Gastrocnemius medialis (tissue), 4 donors: ENCODE data around the gene TYW5. TPM values are rescaled to one million over a fixed set of nuclear protein-coding genes. Genes with fewer than 3 reads are reported as not detected.
A peak's percentile ranks its signal among the peaks of the same experiment; 100 is the strongest.

Experiments used
- ATAC-seq, 2 donors: fragments of 150-250 bp; one replicate each; pipeline ENCODE4 v1.9.1; 2016
- DNase-seq, 2 donors: peaks; one replicate each; pipeline ENCODE4 v3.0.0-alpha.2; 2019
- H3K27ac ChIP-seq, 4 donors: fragments of 200-600 bp; sonication (generic); 1 replicate in 1 of 4; 2 replicates in 3 of 4; pipeline ENCODE4 v1.5.1; 2016 to 2018; ENCODE audit warnings: mild to moderate bottlenecking in 2 of 4, moderate library complexity in 1 of 4
- H3K27me3 ChIP-seq, 3 donors: fragments of 200-600 bp; sonication (generic) in 2 of 3; 1 replicate in 1 of 3; 2 replicates in 2 of 3; pipeline versions ENCODE4 v1.5.1 to v1.6.0; 2016 to 2019; ENCODE audit warnings: mild to moderate bottlenecking in 1 of 3, moderate library complexity in 1 of 3
- H3K36me3 ChIP-seq, 2 donors: fragments of 200-600 bp; sonication (generic) in 1 of 2; one replicate each; pipeline ENCODE4 v1.5.1; 2017 to 2018
- H3K4me1 ChIP-seq, 2 donors: fragments of 200-600 bp; sonication (generic) in 1 of 2; one replicate each; pipeline ENCODE4 v1.5.1; 2016 to 2017; ENCODE audit warnings: mild to moderate bottlenecking in 2 of 2
- H3K4me3 ChIP-seq, 4 donors: fragments of 200-600 bp; sonication (generic) in 3 of 4; 1 replicate in 1 of 4; 2 replicates in 3 of 4; pipeline ENCODE4 v1.5.1; 2016 to 2019; ENCODE audit warnings: mild to moderate bottlenecking in 2 of 4
- H3K9me3 ChIP-seq, 3 donors: fragments of 200-600 bp; sonication (generic) in 2 of 3; 1 replicate in 1 of 3; 2 replicates in 2 of 3; pipeline ENCODE4 v1.5.1; 2016 to 2019
- CTCF ChIP-seq, 5 experiments: fragments of 450-650 bp in 3 of 5; fragments of 200-600 bp in 2 of 5; sonication (generic) in 2 of 5; IDR thresholded peaks in 4 of 5; conservative IDR thresholded peaks in 1 of 5; 1 replicate in 4 of 5; 2 replicates in 1 of 5; pipeline ENCODE4 v1.5.1; 2016 to 2019; ENCODE audit warnings: antibody characterized with exemption in 5 of 5, mild to moderate bottlenecking in 3 of 5, moderate library complexity in 3 of 5
- POLR2A ChIP-seq, 2 donors: fragments of 450-650 bp; IDR thresholded peaks; one replicate each; pipeline ENCODE4 v1.6.1; 2017; ENCODE audit warnings: antibody characterized with exemption in 2 of 2, mild to moderate bottlenecking in 2 of 2, moderate library complexity in 2 of 2
- in situ Hi-C, 4 donors: fragments of 200-750 bp; cut with MboI; loops; one replicate each; pipeline versions ENCODE4 v1.15.0 to v1.8.0; 2017; ENCODE audit warnings: low sequenced_read_pairs in 4 of 4
- intact Hi-C: fragments of 100-400 bp; cut with DNase I; formaldehyde crosslinking; loops from one replicate; pipeline ENCODE4 v1.15.1; 2023; ENCODE audit warnings: low total_unique reads
- total RNA-seq, 4 donors: library from RNA; depleted of rRNA; stranded (reverse); fragments of >200 nt; gene quantifications; one replicate each; pipeline versions ENCODE4 v1.1.0 to v1.2.3, GENCODE V29; 2016

Gene TYW5
- total RNA-seq, 4 donors from 2014 or later, result 1.7 to 4.5 (median 3.8) TPM

GRCh38 chr2:199966405-199966804, 11.1 kb upstream of the TYW5 start:
- in situ Hi-C loops (loop anchor here in 2 of 4 donors (25.0 kb wide), 2 partner anchors 721 to 746 kb away; no protein-coding TSS in a partner anchor), intact Hi-C loops (no loop called here)
- TF ChIP-seq CTCF (IDR thresholded peaks at IDR 0.05 in 4 of 5, conservative IDR thresholded peaks at IDR 0.05 in 1 of 5) (no peak), POLR2A (IDR thresholded peaks at IDR 0.05) (no peak)
- H3K4me1 ChIP-seq, result no peaks in the 10 kb centered on the region
- no peaks in the 10 kb centered on the region for H3K9me3 ChIP-seq
- ATAC-seq (no peak), DNase-seq (no peak)
- no peak overlapping the region for H3K27ac ChIP-seq
- no peaks in the 10 kb centered on the region for H3K27me3 ChIP-seq
- H3K36me3 ChIP-seq, result peaks cover 4 to 47% of the 10 kb centered on the region in 2 donors
- no peak overlapping the region for H3K4me3 ChIP-seq

- peaks cover 9% of the 10 kb centered on the region in 2 donors for H3K4me1 ChIP-seq
- in situ Hi-C loops (loop anchor here in 2 of 4 donors (25.0 kb wide), 2 partner anchors 725 to 750 kb away; no protein-coding TSS in a partner anchor), intact Hi-C loops (no loop called here)
- ATAC-seq (no peak), DNase-seq (no peak)
- no peaks in the 10 kb centered on the region for H3K27me3 ChIP-seq
- no peaks in the 10 kb centered on the region for H3K9me3 ChIP-seq
- peaks cover 4 to 73% of the 10 kb centered on the region in 2 donors for H3K36me3 ChIP-seq
- no peak for TF ChIP-seq CTCF (IDR thresholded peaks at IDR 0.05 in 4 of 5, conservative IDR thresholded peaks at IDR 0.05 in 1 of 5)
- no peak for TF ChIP-seq POLR2A (IDR thresholded peaks at IDR 0.05)
- no peak overlapping the region for H3K27ac ChIP-seq
- no peak overlapping the region for H3K4me3 ChIP-seq
Measured at GRCh38 chr2:199962203-199962602, 6.9 kb upstream of the TYW5 start.

- Histone ChIP-seq H3K36me3 (peaks cover 0 to 39% of the 10 kb centered on the region in 2 donors), H3K27me3 (no peaks in the 10 kb centered on the region), H3K9me3 (no peaks in the 10 kb centered on the region), H3K27ac (no peak overlapping the region), H3K4me1 (peaks cover 33% of the 10 kb centered on the region in 2 donors), H3K4me3 (no peak overlapping the region)
- DNase-seq (no peak), ATAC-seq (no peak)
- in situ Hi-C loops (loop anchor here in 2 of 4 donors (25.0 kb wide), 2 partner anchors 729 to 754 kb away; no protein-coding TSS in a partner anchor), intact Hi-C loops (loop anchor here (10.0 kb wide), 1 partner anchor 1497 kb away; the partner anchor contains the start of genes STRADB and TRAK2)
- TF ChIP-seq CTCF (IDR thresholded peaks at IDR 0.05 in 4 of 5, conservative IDR thresholded peaks at IDR 0.05 in 1 of 5) (no peak), POLR2A (IDR thresholded peaks at IDR 0.05) (no peak)
Measured at GRCh38 chr2:199958014-199958413, 2.7 kb upstream of the TYW5 start.

GRCh38 chr2:199956062-199956380, 730 bp upstream of the TYW5 start:
- TF ChIP-seq CTCF (IDR thresholded peaks at IDR 0.05 in 4 of 5, conservative IDR thresholded peaks at IDR 0.05 in 1 of 5) (no peak), POLR2A (IDR thresholded peaks at IDR 0.05) (no peak)
- ATAC-seq (no peak), DNase-seq (no peak)
- no peaks in the 10 kb centered on the region for H3K27me3 ChIP-seq
- H3K27ac ChIP-seq, result peak overlapping the region; percentile 86 to 94 (median 90)
- in situ Hi-C loops (loop anchor here in 2 of 4 donors (25.0 kb wide), 2 partner anchors 731 to 756 kb away; no protein-coding TSS in a partner anchor), intact Hi-C loops (loop anchor here (10.0 kb wide), 1 partner anchor 1499 kb away; the partner anchor contains the start of genes STRADB and TRAK2)
- peaks cover 33% of the 10 kb centered on the region in 2 donors for H3K4me1 ChIP-seq
- H3K9me3 ChIP-seq, result no peaks in the 10 kb centered on the region
- peaks cover 0 to 22% of the 10 kb centered on the region in 2 donors for H3K36me3 ChIP-seq
- H3K4me3 ChIP-seq, result peak overlapping the region; percentile 83 to 94 (median 90)
